NOMO-1 (cell line): Measurements from ENCODE around the gene CDKN2AIPNL.
"Not testable (repeated sequence)": the region's sequence is repeated elsewhere in the genome, so short reads cannot be mapped to it uniquely, and the experiment has no call there.

Experiments
- DNase-seq, 2 experiments: peaks; one replicate each; lab custom pipeline; 2025; ENCODE audit not compliant: unreplicated experiment in 2 of 2; lab: John Stamatoyannopoulos, UW

CDKN2AIPNL gene

GRCh38 chr5:134438721-134439123, 27.0 kb upstream of the CDKN2AIPNL start:
- DNase-seq, result no peak

GRCh38 chr5:134437847-134438581, 26.3 kb upstream of the CDKN2AIPNL start:
- no peak for DNase-seq

- DNase-seq, result no peak
Measured at GRCh38 chr5:134437340-134437846, 25.7 kb upstream of the CDKN2AIPNL start.

GRCh38 chr5:134436523-134437339, 25.1 kb upstream of the CDKN2AIPNL start:
- peak; percentile 79 to 91 for DNase-seq

GRCh38 chr5:134435560-134435959, 23.9 kb upstream of the CDKN2AIPNL start:
- DNase-seq, result no peak

GRCh38 chr5:134432677-134433359, 21.1 kb upstream of the CDKN2AIPNL start:
- no peak for DNase-seq

GRCh38 chr5:134432174-134432573, 20.5 kb upstream of the CDKN2AIPNL start:
- DNase-seq, result no peak

- DNase-seq, result no peak
Measured at GRCh38 chr5:134430001-134430569, 18.4 kb upstream of the CDKN2AIPNL start.

GRCh38 chr5:134427540-134428041, 15.9 kb upstream of the CDKN2AIPNL start:
- no peak for DNase-seq

GRCh38 chr5:134426361-134426760, 14.7 kb upstream of the CDKN2AIPNL start:
- DNase-seq, result no peak

GRCh38 chr5:134423376-134423775, 11.7 kb upstream of the CDKN2AIPNL start:
- no peak for DNase-seq

GRCh38 chr5:134422791-134423365, 11.2 kb upstream of the CDKN2AIPNL start:
- DNase-seq, result no peak

GRCh38 chr5:134421038-134421437, 9.4 kb upstream of the CDKN2AIPNL start:
- not testable (repeated sequence) for DNase-seq

- no peak for DNase-seq
Measured at GRCh38 chr5:134420343-134420742, 8.7 kb upstream of the CDKN2AIPNL start.

- no peak for DNase-seq
Measured at GRCh38 chr5:134418958-134419357, 7.3 kb upstream of the CDKN2AIPNL start.

GRCh38 chr5:134417707-134418106, 6.0 kb upstream of the CDKN2AIPNL start:
- no peak for DNase-seq

- DNase-seq, result no peak
Measured at GRCh38 chr5:134413046-134413445, 1.4 kb upstream of the CDKN2AIPNL start.

GRCh38 chr5:134411228-134411545, 494 bp downstream of the CDKN2AIPNL start:
- no peak for DNase-seq

- no peak for DNase-seq
Measured at GRCh38 chr5:134410822-134411221, 859 bp downstream of the CDKN2AIPNL start.

- no peak for DNase-seq
Measured at GRCh38 chr5:134409321-134409720, 2.4 kb downstream of the CDKN2AIPNL start.
